ENCODE measurements around the gene DBN1.

DBN1 gene

DNA sequence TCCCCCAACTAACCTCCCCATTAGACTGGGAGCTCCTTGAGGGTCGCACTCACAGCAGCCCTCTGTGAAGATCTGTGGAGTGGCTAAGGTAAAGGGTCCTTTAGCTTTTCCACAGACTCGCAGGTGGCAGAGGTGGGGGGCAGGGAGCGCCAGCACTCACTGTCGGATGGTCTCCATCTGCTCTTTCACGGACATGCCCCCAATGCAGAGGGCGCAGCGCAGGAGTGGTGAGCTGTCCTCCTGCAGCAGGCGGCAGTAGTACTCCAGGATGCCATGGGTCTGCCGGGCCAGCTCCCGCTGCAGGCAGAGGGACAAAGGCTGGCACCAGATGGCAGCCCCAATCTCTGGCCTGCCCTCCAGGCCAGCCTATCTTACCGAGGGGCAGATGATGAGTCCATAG is 41.1 kb upstream of the DBN1 start:
- TF ChIP-seq CTCF (IDR thresholded peaks at IDR 0.05; ENCODE audit: control insufficient read depth, extremely low read depth, insufficient read depth): no peak
- no peak overlapping the region for H3K4me3 ChIP-seq (ENCODE audit: low read depth, low read length)
- DNase-seq (ENCODE audit: low read depth): no peak

DNA sequence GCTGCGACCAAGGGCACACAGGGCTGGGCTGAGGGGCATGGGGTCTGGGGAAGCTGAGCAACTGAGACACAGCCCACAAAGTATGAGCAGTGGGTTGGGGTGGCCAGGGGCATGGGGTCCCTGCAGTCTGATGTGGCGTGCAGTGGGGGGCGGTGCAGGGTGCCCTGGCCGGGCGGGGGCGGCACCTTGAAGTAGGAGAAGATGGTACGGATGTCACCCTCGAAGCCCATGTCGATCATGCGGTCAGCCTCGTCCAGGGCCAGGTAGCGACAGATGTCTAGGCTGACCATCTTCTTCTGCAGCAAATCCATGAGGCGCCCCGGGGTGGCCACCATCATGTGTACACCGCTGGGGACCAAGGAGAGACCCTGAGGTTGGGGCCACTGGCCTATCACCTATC is 40.1 kb upstream of the DBN1 start:
- no peak for DNase-seq (ENCODE audit: low read depth)
- no peak for TF ChIP-seq CTCF (IDR thresholded peaks at IDR 0.05; ENCODE audit: control insufficient read depth, extremely low read depth, insufficient read depth)
- H3K4me3 ChIP-seq (ENCODE audit: low read depth, low read length): no peak overlapping the region

- TF ChIP-seq CTCF (IDR thresholded peaks at IDR 0.05; ENCODE audit: control insufficient read depth, extremely low read depth, insufficient read depth): no peak
- H3K4me3 ChIP-seq (ENCODE audit: low read depth, low read length): no peak overlapping the region
- DNase-seq (ENCODE audit: low read depth): no peak
These were observed 39.4 kb upstream of the DBN1 start for GRCh38 chr5:177512736-177513380.

DNA sequence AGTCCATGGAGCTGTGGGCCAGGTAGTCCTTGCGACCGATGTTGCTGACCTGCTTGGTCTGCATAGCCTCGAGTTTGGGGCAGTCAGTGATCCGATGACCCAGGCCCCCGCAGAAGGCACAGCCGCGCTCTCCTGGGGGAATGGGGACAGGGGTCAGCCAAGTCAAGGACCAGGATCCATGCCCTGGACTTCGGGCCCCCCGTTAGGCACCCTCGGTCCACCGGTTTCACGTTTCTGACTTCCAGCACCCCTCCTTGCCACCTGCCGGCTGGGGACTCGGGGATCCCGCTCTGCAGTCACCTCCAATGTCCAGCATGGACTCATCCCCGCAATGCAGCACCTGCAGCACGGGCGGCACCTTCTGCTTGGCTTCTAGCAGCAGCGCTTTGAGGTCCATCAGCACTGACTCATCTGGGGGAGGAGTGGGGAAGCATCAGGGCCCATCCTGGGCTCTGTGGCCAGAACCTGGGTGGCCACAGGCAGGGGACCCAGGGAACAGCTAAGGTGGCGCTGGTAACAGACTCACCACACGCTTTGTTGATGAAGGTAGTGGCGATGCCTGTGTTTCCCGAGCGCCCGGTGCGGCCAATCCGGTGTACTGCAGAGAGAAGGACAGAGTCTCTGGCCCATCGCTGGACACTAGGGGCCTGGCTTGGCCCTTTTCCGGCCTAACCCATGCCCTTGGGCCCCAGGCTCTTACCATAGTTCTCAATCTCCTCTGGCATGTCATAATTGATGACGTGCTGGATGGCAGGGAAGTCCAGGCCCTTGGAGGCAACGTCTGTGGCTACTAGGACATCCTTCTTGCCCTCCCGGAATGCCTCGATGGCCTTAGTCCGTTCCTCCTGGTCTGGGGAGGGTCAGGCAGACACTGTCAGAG is 38.6 kb upstream of the DBN1 start:
- TF ChIP-seq CTCF (IDR thresholded peaks at IDR 0.05; ENCODE audit: control insufficient read depth, extremely low read depth, insufficient read depth): no peak
- no peak for DNase-seq (ENCODE audit: low read depth)

DNA sequence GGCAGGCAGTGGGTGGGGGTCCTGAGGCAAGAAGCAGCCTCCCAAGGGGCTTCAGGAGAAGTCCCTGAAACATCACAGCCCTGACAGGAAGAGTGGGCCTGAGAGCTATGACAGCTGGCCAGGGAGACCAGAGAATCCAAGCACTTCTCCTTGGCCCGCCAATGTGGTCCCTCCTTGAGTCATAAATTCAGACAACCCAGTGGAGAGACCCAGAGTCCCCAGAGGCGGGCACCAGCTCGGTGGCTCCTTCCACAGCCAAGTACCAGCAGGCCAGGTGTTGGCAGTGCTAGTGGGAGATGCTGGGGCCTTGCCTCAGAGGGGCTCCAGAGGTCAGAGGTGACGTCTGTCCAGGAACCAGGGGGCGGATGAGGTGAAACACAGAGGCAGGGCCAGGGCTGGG is 37.7 kb upstream of the DBN1 start:
- no peak overlapping the region for H3K4me3 ChIP-seq (ENCODE audit: low read depth, low read length)
- no peak for TF ChIP-seq CTCF (IDR thresholded peaks at IDR 0.05; ENCODE audit: control insufficient read depth, extremely low read depth, insufficient read depth)
- DNase-seq (ENCODE audit: low read depth): no peak

More for the DNA sequence above, 38.6 kb upstream of the DBN1 start:
- H3K4me3 ChIP-seq (ENCODE audit: low read depth, low read length): no peak overlapping the region

DNA sequence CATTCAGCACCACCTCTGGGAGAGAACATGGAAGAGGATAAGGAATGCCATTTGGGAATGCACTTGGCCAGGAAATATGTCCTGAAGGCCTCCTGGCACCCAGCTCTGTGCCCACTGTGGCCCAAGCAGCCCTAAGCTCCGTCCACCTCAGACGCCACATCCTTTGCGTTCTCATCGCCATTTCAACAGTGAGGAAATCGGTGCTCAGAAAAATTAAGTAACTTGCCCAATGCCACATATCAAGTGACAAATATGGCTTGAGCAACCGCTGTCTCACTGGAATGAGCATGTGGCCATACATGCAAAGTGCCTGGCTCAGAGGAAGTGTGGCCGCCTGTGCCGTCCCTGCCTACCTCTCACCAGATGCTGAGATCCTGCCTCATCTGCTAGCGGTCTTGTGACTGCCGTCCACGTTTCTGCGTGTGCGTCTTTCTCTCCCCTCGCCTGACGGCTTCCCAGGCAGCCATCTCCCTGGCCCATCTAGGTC is 37.2 kb upstream of the DBN1 start:
- no peak for DNase-seq (ENCODE audit: low read depth)
- no peak for TF ChIP-seq CTCF (IDR thresholded peaks at IDR 0.05; ENCODE audit: control insufficient read depth, extremely low read depth, insufficient read depth)
- H3K4me3 ChIP-seq (ENCODE audit: low read depth, low read length): no peak overlapping the region
